Medulla oblongata (tissue), 1 donor: ENCODE data around the gene FAM174B.

ENCODE experiments used
- DNase-seq: peaks from one replicate; pipeline ENCODE4 v3.0.0-alpha.2; 2015; ENCODE audit errors: extremely low spot score

The FAM174B gene

GRCh38 chr15:92601592-92602266 is 53.8 kb downstream of the FAM174B start:
- DNase-seq, result no peak

DNA sequence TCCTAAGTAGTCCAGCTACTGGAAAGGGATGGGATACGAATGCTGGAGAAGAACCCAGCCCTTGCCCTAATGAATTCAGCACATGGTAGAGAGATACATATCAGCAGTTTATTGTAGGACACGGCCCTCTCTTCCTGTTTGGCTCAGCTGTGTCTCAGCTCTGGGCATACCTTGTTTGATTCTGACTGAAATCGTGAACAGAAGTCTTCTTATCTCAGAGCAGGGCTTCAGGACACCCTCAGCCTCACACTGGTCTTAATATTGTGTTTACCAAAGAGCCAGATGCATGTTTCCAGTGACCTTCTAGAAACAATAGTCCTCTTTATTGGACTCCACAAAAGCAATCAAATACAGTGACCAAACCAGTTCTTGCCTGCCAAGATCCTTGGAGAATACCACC is 54.7 kb downstream of the FAM174B start:
- DNase-seq, result peak; percentile 70

DNA sequence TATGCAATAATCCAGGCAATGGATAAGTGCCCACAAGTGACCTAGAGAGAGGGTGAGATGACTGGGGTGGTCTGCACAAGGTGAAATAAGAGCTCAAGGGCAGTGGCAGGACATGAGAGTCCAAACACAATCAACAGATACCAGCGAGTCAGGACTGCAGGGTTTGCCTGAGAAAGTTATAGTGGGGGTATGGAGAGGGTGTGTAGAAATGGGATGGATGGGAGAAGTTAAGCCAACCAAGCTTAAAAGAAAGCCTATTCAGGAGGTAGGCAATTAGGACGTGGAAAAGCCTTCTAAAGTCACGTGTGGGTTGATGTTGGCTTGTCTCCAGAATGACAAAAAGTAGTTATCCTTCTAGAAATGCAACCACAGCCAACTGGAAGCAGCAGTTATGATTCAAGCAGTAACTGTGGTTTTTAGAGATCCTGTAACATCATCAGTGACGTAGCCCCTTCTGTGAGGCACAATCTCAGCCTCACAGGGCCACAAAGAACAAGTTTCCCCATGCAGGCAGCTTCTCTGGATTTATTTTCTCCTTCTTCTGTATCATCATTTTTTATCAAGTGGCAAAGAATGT is 56.1 kb downstream of the FAM174B start:
- no peak for DNase-seq

DNA sequence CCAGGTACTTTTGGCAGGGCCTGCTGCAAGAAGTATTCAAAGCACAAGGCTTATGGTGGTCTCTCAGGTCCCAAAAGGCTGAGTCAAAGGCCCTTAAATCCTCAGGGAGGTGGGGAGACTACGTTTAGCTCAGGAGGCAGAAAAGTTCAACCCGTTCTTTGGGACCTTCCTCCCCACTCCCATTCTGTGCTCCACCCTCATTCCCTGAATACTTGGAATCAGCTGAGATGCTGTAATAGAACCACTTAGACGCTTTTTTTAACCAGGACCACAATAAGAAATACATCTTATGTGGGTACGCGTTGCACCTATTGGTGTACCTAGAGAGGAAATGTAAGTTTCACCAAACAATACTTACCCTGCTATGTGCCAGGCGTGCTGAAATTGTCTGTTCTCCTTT is 58.0 kb downstream of the FAM174B start:
- no peak for DNase-seq

DNA sequence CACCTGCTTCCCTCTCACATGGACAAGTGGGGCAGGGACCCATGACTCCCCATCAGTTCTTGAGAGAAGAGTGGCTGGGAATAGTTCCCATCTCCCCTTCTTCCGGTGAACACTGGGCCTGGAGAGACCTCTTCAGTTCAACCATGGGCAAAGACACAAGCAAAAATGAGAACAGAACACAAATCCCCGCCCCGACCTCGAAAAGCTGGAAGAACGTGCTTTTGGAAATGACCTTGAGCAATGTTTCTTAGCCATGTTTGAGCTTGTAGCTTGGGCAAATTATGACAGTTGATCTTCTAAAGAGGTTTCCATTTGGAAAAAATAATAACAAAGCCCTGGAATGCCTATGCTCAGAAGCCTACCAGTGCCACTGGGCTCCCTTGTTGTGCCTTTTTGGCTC is 59.0 kb downstream of the FAM174B start:
- DNase-seq, result no peak

DNA sequence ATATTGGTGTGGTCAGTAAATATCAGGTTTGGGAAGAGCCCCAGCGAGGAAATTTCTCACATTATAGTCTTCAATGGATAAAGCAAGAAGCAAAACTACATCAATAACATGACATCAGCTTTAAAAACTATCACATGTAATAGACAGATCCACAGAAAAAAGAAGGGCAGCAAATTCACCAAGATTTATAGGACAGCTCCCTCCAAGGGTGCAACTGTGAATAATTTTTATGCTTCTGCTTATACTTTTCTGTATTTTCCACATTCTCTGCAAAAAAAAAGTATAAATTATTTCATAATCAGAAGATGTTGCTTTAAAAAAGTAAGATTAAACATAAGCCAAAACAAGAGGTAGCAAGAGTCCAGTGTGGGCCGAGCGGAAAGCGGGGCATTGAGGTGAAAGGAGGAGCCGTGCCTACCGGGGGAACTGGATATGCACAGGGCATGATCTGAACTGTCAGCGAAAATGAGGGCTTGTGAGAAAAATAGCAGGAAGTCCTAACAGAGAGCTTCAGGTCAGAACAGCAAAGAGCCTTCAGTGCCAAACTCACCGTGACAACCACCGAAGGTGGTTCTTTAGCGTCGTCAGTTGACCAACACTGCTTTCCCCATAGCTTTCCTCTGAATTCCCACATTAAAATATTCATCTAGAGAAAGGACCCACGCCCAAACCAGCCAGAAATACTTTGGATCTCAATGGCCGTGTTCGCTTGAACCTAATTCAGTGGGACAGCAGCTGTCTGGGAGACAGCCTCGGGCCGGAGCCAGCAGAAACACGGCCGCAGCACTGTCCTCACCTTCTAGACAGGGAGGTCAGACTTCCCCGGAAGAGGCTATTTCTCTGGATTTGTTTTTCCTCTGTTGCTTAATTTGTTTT is 59.8 kb downstream of the FAM174B start:
- no peak for DNase-seq

DNA sequence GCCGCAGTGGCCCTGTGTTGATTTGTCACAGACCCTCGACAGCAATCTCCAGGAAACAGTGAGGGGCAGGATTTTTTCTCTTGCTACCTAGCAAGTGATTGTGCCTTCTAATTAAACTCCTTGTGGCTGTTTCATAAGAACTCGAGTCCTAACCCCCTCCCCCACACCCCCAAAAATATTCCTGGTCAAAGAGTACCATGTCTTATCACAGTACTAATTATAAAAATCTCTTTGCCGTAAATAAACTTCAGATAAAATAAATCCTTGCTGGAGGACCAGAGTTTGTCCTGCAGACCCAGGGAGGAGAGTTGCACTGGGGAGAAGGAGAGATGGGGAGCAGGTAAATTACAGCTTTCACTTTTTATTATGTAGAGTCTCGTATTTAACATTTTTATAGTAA is 64.3 kb downstream of the FAM174B start:
- DNase-seq, result no peak

- DNase-seq, result no peak
These were observed 68.6 kb downstream of the FAM174B start for GRCh38 chr15:92586966-92587365.

DNA sequence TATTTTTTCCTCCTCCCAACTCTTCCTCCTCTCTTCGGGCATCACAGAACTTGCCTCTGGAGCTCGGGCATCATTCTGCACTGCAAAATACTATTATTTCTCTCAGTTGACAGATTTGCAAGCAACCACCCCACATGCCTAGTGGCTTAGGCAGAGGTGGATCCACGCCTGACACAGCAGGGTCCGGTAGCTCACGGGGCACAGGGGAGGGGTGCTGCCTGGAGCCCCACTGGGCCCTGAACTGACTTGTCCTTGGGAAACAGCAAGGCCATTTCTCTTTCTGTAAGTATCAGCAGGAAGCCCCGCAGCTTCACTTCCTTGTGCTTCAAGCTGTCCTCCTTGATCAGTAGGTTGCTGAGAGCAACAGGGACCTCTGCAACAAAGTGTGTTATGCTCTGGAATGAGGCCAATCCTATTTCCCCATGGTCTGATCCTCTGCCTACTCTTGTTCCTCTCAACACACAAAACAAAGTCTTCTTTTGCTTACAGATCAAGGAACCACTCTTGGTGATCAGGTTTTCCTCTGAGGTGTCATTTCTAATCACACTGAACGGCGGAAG is 69.1 kb downstream of the FAM174B start:
- no peak for DNase-seq

DNA sequence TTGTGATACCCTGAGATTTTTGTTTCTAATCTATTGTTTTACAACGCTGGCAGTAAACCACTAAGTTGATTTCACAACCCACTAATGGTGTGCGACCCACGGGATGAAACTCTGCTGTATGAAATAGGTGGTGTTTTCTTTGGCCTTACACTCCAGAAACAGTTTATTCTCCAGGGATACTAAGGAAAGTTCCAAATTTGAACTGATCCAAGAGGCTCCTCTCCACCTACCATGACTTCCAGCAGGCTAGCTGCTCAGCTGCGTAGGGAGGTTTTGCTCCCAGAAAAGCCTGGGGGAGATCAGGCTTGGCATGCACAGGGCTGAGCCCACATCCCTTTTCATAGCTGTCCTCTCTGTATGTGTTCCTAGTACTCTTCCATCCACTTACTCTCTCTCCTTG is 71.5 kb downstream of the FAM174B start:
- DNase-seq, result no peak

DNA sequence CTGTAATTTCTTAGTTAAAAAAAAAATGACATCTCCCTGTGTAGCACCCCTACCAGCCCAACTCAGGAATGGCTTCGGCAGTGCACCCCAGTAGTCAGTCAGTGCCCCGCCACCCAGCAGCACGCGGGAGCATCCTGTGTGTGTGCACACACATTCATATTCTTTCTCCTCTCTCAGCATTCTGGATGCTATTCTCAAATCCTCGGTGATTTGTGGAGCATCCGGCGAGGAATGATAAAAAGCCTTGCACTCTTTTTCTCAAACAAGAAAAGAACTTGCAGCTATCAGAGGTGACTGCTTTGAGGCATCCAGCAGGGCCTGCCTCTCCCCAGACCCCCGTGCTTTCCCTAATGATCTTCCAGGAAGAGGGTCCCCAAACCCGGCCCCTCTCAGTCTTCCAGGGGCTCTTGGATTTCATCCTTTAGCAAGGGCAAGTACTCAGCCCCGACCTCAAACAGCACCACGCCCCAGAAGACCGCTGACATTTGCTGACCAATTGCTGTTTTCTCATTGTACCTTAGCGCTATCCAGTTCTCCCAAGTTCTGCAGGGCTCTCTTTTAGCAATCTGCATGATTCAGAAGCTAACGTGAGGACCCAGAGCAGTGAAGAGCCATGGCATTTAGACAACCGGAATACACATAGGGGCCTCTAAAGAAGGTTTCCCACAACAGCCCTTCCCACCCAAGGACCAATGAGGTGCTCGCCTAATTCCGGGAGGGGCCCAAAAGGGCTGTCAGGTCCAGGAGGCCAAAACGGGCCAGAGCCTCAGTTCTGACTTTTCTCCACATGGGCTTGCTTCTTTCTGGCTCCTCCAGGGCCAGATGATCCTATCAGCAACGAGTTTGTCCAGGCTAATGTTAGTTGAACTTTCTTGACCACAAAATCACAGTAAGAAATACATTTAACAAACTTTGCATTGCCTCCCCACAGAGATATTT is 72.2 kb downstream of the FAM174B start:
- DNase-seq, result no peak

- no peak for DNase-seq
These were observed 73.4 kb downstream of the FAM174B start for GRCh38 chr15:92582206-92582605.

- no peak for DNase-seq
These were observed 74.6 kb downstream of the FAM174B start for GRCh38 chr15:92580933-92581445.

DNA sequence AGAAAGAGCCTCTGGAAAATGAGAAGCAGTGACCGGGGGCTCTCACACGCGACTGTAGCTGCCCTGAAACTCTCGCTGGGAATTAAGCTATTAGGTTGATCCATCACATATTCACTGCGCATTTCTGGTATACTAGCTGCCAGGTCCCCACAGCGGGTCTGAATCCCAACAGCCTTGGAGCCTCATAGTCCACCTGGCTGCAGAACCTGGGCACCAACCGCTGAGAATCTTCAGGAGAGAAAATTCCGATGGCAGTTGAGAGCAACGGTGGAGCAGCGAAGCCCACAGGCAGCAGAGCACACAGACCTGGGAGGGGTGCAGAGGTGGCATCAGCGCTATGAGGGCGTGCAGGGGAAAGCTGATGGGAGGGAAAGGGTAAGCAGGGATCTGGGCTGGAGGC is 75.1 kb downstream of the FAM174B start:
- DNase-seq, result no peak

- DNase-seq, result no peak
These were observed 75.6 kb downstream of the FAM174B start for GRCh38 chr15:92579931-92580470.

DNA sequence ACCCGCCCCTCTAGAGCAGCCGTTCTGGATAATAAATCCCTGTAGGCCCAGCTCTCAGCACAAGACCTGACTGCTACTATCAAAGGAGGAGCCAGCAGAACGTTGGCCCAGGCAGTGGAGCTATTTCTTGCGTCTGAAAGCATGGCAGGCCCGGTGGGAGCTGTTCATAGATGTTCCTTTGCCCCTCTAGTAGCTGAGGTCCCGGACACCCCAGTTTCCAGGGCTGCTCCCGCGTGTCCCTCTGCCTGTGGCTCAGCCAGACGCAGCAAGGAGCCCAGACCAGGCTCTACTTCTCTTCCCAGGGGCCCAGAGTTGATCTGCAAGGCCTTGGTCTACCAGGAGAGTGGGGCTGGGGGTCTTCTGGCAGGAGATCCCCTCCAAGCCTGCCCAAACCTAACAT is 76.1 kb downstream of the FAM174B start:
- no peak for DNase-seq

- DNase-seq, result no peak
These were observed 77.3 kb downstream of the FAM174B start for GRCh38 chr15:92578096-92578835.

- no peak for DNase-seq
These were observed 78.9 kb downstream of the FAM174B start for GRCh38 chr15:92576597-92577200.

- no peak for DNase-seq
These were observed 81.0 kb downstream of the FAM174B start for GRCh38 chr15:92574566-92574965.

GRCh38 chr15:92574161-92574560 is 81.4 kb downstream of the FAM174B start:
- DNase-seq, result no peak
